ENCODE measurements around the gene TNS4.

DNA sequence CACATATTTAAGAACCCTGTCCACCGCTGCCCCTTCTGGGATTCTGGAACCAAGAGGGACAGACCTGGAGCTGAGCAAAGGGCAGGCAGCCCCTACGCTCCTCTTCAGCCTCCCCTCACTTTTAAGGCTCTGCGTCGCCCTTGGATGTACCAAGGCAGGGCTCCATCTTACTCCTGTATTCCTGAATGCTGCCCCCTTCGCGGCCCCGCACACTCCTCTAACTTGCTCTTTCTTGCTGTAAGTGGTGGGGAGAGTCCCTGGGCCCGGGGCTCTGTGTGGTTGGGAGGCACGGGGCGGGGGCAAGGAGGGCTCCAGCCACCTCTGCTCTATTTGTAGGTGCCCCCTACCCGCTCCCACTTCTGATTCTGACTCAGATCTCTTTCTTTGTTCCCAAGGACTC, 1.2 kb downstream of the TNS4 start:
- no peak for TF ChIP-seq EZH2phosphoT487 (IDR thresholded peaks at IDR 0.05)
- TF ChIP-seq, protein P1, sequence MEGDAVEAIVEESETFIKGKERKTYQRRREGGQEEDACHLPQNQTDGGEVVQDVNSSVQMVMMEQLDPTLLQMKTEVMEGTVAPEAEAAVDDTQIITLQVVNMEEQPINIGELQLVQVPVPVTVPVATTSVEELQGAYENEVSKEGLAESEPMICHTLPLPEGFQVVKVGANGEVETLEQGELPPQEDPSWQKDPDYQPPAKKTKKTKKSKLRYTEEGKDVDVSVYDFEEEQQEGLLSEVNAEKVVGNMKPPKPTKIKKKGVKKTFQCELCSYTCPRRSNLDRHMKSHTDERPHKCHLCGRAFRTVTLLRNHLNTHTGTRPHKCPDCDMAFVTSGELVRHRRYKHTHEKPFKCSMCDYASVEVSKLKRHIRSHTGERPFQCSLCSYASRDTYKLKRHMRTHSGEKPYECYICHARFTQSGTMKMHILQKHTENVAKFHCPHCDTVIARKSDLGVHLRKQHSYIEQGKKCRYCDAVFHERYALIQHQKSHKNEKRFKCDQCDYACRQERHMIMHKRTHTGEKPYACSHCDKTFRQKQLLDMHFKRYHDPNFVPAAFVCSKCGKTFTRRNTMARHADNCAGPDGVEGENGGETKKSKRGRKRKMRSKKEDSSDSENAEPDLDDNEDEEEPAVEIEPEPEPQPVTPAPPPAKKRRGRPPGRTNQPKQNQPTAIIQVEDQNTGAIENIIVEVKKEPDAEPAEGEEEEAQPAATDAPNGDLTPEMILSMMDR (IDR thresholded peaks at IDR 0.05), result no peak
